SK-N-SH treated with all-trans-retinoic acid at 6 μM for 48 hours (cell line): ENCODE measurements around the gene DCAF4L1.

Source experiments
- ATAC-seq: fragments of 200-7000 bp; cut with Tn5 transposase; 3 replicates; pipeline ENCODE4 v1.9.1; 2020; ENCODE audit warnings: mild to moderate bottlenecking, moderate library complexity
- ARNTL ChIP-seq: fragments of 450-650 bp; formaldehyde crosslinking; IDR thresholded peaks from 2 replicates; pipeline ENCODE4 v1.5.0; 2020; ENCODE audit warnings: low read depth, mild to moderate bottlenecking, moderate library complexity, borderline replicate concordance
- BACH2 ChIP-seq: fragments of 250-450 bp; sonication (Bioruptor Pico); IDR thresholded peaks from 2 replicates; pipeline ENCODE4 v1.9.0; 2021; ENCODE audit warnings: mild to moderate bottlenecking, borderline replicate concordance
- CREB5 ChIP-seq: fragments of 250-450 bp; sonication (Bioruptor Pico); IDR thresholded peaks from 2 replicates; pipeline ENCODE4 v1.5.1; 2020; ENCODE audit warnings: low read depth, mild to moderate bottlenecking, moderate library complexity
- CSDC2 ChIP-seq: fragments of 250-450 bp; sonication (Bioruptor Pico); IDR thresholded peaks from 2 replicates; pipeline ENCODE4 v1.5.0; 2020; ENCODE audit warnings: mild to moderate bottlenecking, moderate library complexity
- CSRNP3 ChIP-seq: fragments of 250-450 bp; sonication (Bioruptor Pico); IDR thresholded peaks from 2 replicates; pipeline ENCODE4 v1.5.1; 2021; ENCODE audit warnings: mild to moderate bottlenecking, moderate library complexity
- ESRRG ChIP-seq: fragments of 250-450 bp; sonication (Bioruptor Pico); IDR thresholded peaks from 2 replicates; pipeline ENCODE4 v1.6.1; 2021; ENCODE audit warnings: mild to moderate bottlenecking
- GLIS3 ChIP-seq: fragments of 250-450 bp; sonication (Bioruptor Pico); IDR thresholded peaks from 2 replicates; pipeline ENCODE4 v1.5.0; 2020; ENCODE audit warnings: mild to moderate bottlenecking, moderate library complexity
- ISL1 ChIP-seq: fragments of 250-450 bp; sonication (Bioruptor Pico); IDR thresholded peaks from 2 replicates; pipeline ENCODE4 v2.1.2; 2022; ENCODE audit warnings: mild to moderate bottlenecking, moderate library complexity
- OSR1 ChIP-seq: fragments of 250-450 bp; sonication (Bioruptor Pico); IDR thresholded peaks from 2 replicates; pipeline ENCODE4 v1.8.0; 2022; ENCODE audit warnings: moderate library complexity, mild to moderate bottlenecking, inconsistent platforms
- PATZ1 ChIP-seq: fragments of 250-450 bp; sonication (Bioruptor Pico); IDR thresholded peaks from 2 replicates; pipeline ENCODE4 v1.8.0; 2020; ENCODE audit warnings: mild to moderate bottlenecking, moderate library complexity, borderline replicate concordance
- POU6F1 ChIP-seq: fragments of 250-450 bp; sonication (Bioruptor Pico); IDR thresholded peaks from 2 replicates; pipeline ENCODE4 v1.8.0; 2021; ENCODE audit warnings: low read depth, mild to moderate bottlenecking, moderate library complexity, borderline replicate concordance
- RARB ChIP-seq: fragments of 250-450 bp; sonication (Bioruptor Pico); IDR thresholded peaks from 2 replicates; pipeline ENCODE4 v1.8.0; 2021; ENCODE audit warnings: mild to moderate bottlenecking, moderate library complexity
- SNAI2 ChIP-seq: fragments of 250-450 bp; sonication (Bioruptor Pico); IDR thresholded peaks from 2 replicates; pipeline ENCODE4 v1.5.0; 2020; ENCODE audit warnings: mild to moderate bottlenecking, moderate library complexity
- TCF4 ChIP-seq: fragments of 250-450 bp; sonication (Bioruptor Pico); IDR thresholded peaks from 2 replicates; pipeline ENCODE4 v1.8.0; 2021; ENCODE audit warnings: mild to moderate bottlenecking, moderate library complexity, borderline replicate concordance
- TOX ChIP-seq: fragments of 250-450 bp; sonication (Bioruptor Pico); IDR thresholded peaks from 2 replicates; pipeline ENCODE4 v1.8.0; 2021; ENCODE audit warnings: mild to moderate bottlenecking, moderate library complexity, borderline replicate concordance
- TSHZ2 ChIP-seq: fragments of 250-450 bp; sonication (Bioruptor Pico); IDR thresholded peaks from 2 replicates; pipeline ENCODE4 v1.5.0; 2020; ENCODE audit warnings: mild to moderate bottlenecking, moderate library complexity
- ZC3H10 ChIP-seq: fragments of 250-450 bp; sonication (Bioruptor Pico); IDR thresholded peaks from 2 replicates; pipeline ENCODE4 v1.5.1; 2021; ENCODE audit warnings: mild to moderate bottlenecking, moderate library complexity
- ZFP3 ChIP-seq: fragments of 250-450 bp; sonication (Bioruptor Pico); IDR thresholded peaks from 2 replicates; pipeline ENCODE4 v1.5.0; 2020; ENCODE audit warnings: mild to moderate bottlenecking, moderate library complexity
- ZFP30 ChIP-seq: fragments of 450-650 bp; formaldehyde crosslinking; IDR thresholded peaks from 2 replicates; pipeline ENCODE4 v1.5.0; 2022; ENCODE audit warnings: mild to moderate bottlenecking, moderate library complexity
- ZNF565 ChIP-seq: fragments of 450-650 bp; formaldehyde crosslinking; conservative IDR thresholded peaks from 2 replicates; pipeline ENCODE4 v1.5.0; 2020; ENCODE audit warnings: low read depth, mild to moderate bottlenecking, moderate library complexity
- ZNF70 ChIP-seq: fragments of 450-650 bp; formaldehyde crosslinking; IDR thresholded peaks from 2 replicates; pipeline ENCODE4 v1.5.0; 2020; ENCODE audit warnings: mild to moderate bottlenecking, moderate library complexity
- ZNF8 ChIP-seq: fragments of 450-650 bp; formaldehyde crosslinking; IDR thresholded peaks from 2 replicates; pipeline ENCODE4 v1.5.0; 2020; ENCODE audit warnings: mild to moderate bottlenecking, moderate library complexity

Gene DCAF4L1

GRCh38 chr4:41964401-41964800 lies 17.2 kb upstream of the DCAF4L1 start:
- ATAC-seq: no peak
- TF ChIP-seq ARNTL (CRISPR knock-in tag): no peak
- no peak for TF ChIP-seq ZC3H10 (CRISPR knock-in tag)
- no peak for TF ChIP-seq POU6F1 (CRISPR knock-in tag)
- no peak for TF ChIP-seq TCF4 (CRISPR knock-in tag)
- no peak for TF ChIP-seq ZFP3 (CRISPR knock-in tag)
- no peak for TF ChIP-seq TOX (CRISPR knock-in tag)
- no peak for TF ChIP-seq SNAI2 (CRISPR knock-in tag)
- TF ChIP-seq ESRRG (CRISPR knock-in tag): no peak
- TF ChIP-seq ZNF8 (CRISPR knock-in tag): no peak
- TF ChIP-seq CSRNP3 (CRISPR knock-in tag): no peak

GRCh38 chr4:41967392-41967791 lies 14.2 kb upstream of the DCAF4L1 start:
- TF ChIP-seq BACH2 (CRISPR knock-in tag) (no peak), OSR1 (CRISPR knock-in tag) (no peak), TSHZ2 (CRISPR knock-in tag) (no peak), ARNTL (CRISPR knock-in tag) (no peak), ZNF70 (no peak), CSDC2 (CRISPR knock-in tag) (no peak), TCF4 (CRISPR knock-in tag) (no peak), ZNF565 (CRISPR knock-in tag) (no peak)
- ATAC-seq: no peak

GRCh38 chr4:41969671-41970070 lies 11.9 kb upstream of the DCAF4L1 start:
- no peak for TF ChIP-seq ESRRG (CRISPR knock-in tag)
- no peak for TF ChIP-seq CSRNP3 (CRISPR knock-in tag)
- no peak for TF ChIP-seq CREB5 (CRISPR knock-in tag)
- no peak for TF ChIP-seq RARB (CRISPR knock-in tag)
- TF ChIP-seq TCF4 (CRISPR knock-in tag): no peak
- no peak for TF ChIP-seq ZFP30
- TF ChIP-seq ZNF565 (CRISPR knock-in tag): no peak
- no peak for TF ChIP-seq ZNF8 (CRISPR knock-in tag)
- TF ChIP-seq ZFP3 (CRISPR knock-in tag): no peak
- no peak for ATAC-seq

- ATAC-seq: no peak
- no peak for TF ChIP-seq ARNTL (CRISPR knock-in tag)
- no peak for TF ChIP-seq CSDC2 (CRISPR knock-in tag)
- TF ChIP-seq ISL1 (CRISPR knock-in tag): no peak
- no peak for TF ChIP-seq OSR1 (CRISPR knock-in tag)
- no peak for TF ChIP-seq SNAI2 (CRISPR knock-in tag)
- no peak for TF ChIP-seq RARB (CRISPR knock-in tag)
- TF ChIP-seq ZNF8 (CRISPR knock-in tag): no peak
- TF ChIP-seq GLIS3 (CRISPR knock-in tag): no peak
- TF ChIP-seq POU6F1 (CRISPR knock-in tag): no peak
- TF ChIP-seq PATZ1 (CRISPR knock-in tag): no peak
- TF ChIP-seq TOX (CRISPR knock-in tag): no peak
- no peak for TF ChIP-seq ESRRG (CRISPR knock-in tag)
These were observed 6.2 kb upstream of the DCAF4L1 start for GRCh38 chr4:41975341-41975740.
